ENCODE data around the gene IPO7. TPM values are rescaled to one million over a fixed set of nuclear protein-coding genes. Genes with fewer than 3 reads are reported as not detected.
A peak's percentile ranks its signal among the peaks of the same experiment; 100 is the strongest.

IPO7 gene
- total and polyA plus RNA-seq, 2 of the 13 experiments (the other 11 are each of a cell fraction or from before 2014, with no cell fraction given): 59.4 to 98.4 TPM

DNA sequence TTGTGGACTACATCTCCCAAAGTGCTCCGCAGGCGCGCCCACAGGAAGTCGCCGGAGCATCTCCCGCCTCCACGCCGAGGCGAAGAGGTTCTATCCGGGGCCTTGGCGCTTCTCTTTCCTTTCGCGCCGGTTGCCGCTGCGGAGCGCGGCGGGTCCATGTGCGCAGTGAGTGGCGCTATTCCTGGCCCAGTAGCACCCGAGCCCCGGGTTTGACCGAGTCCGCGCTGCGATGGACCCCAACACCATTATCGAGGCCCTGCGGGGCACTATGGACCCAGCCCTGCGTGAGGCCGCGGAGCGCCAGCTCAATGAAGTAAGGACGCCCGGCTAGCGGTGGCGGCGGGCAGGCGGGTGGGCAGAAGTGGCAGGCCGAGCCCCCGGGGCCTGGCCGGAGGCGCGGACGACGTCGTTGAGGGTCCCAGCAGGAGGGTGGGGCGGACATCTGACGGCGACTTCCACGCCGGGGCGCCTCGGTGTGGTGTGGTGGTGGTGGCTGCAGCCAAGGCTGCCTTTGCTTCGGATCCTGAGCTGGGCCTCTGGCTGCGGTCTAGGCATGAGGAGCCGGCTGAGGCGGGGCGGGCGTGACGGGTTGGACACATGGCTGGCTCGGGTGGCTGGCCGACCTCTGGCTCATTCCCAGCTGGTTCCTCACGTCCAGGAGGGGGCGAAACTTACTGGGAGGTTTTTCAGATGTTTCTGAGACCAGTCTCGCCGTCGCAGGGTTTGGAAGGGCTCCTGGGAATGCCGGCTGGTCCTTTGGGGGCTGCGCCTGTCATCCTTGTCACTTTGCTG lies at the start of gene IPO7 (continued):
- TF ChIP-seq, protein P1, sequence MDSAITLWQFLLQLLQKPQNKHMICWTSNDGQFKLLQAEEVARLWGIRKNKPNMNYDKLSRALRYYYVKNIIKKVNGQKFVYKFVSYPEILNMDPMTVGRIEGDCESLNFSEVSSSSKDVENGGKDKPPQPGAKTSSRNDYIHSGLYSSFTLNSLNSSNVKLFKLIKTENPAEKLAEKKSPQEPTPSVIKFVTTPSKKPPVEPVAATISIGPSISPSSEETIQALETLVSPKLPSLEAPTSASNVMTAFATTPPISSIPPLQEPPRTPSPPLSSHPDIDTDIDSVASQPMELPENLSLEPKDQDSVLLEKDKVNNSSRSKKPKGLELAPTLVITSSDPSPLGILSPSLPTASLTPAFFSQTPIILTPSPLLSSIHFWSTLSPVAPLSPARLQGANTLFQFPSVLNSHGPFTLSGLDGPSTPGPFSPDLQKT (CRISPR knock-in tag; IDR thresholded peaks at IDR 0.05; ENCODE audit: borderline replicate concordance): no peak
- TF ChIP-seq IRX3 (CRISPR knock-in tag; IDR thresholded peaks at IDR 0.05; ENCODE audit: borderline replicate concordance, low read depth) (peak; percentile 32; the same call in 1 of the 2 replicates), MTA3 (CRISPR knock-in tag; IDR thresholded peaks at IDR 0.05) (0 out of 2 replicates have a peak, but pooled peaks have one; percentile 4), ZNF552 (CRISPR knock-in tag; IDR thresholded peaks at IDR 0.05; ENCODE audit: borderline replicate concordance) (peak; percentile 66), CCDC6 (CRISPR knock-in tag; IDR thresholded peaks at IDR 0.05) (no peak), STAG1 (CRISPR knock-in tag; IDR thresholded peaks at IDR 0.05) (peak; percentile 15; the same call in 1 of the 2 replicates), ZNF883 (CRISPR knock-in tag; IDR thresholded peaks at IDR 0.05; ENCODE audit: not compliant biosample characterization) (peak; percentile 90), HNRNPLL (IDR thresholded peaks at IDR 0.05; ENCODE audit: low read depth, low read length, poor library complexity, severe bottlenecking) (peak; percentile 80), ZFP41 (CRISPR knock-in tag; IDR thresholded peaks at IDR 0.05; ENCODE audit: borderline replicate concordance) (peak; percentile 79; the same call in 1 of the 2 replicates), ZNF343 (CRISPR knock-in tag; IDR thresholded peaks at IDR 0.05) (peak; percentile 95), TEAD2 (CRISPR knock-in tag; IDR thresholded peaks at IDR 0.05) (0 out of 2 replicates have a peak, but pooled peaks have one; percentile 60), SIX1 (CRISPR knock-in tag; IDR thresholded peaks at IDR 0.05; ENCODE audit: borderline replicate concordance) (no peak), ZNF30 (CRISPR knock-in tag; IDR thresholded peaks at IDR 0.05) (peak; percentile 88; the same call in 1 of the 2 replicates), ZNF124 (CRISPR knock-in tag; IDR thresholded peaks at IDR 0.05) (peak; percentile 46; the same call in 1 of the 2 replicates), HDAC6 (IDR thresholded peaks at IDR 0.05; ENCODE audit: low read depth, low read length) (no peak), ZFYVE20 (CRISPR knock-in tag; IDR thresholded peaks at IDR 0.05; ENCODE audit: borderline replicate concordance, low read depth) (0 out of 2 replicates have a peak, but pooled peaks have one; percentile 33), ZNF446 (CRISPR knock-in tag; IDR thresholded peaks at IDR 0.05) (no peak), ZNF138 (CRISPR knock-in tag; IDR thresholded peaks at IDR 0.05; ENCODE audit: low read depth) (0 out of 2 replicates have a peak, but pooled peaks have one; percentile 48), POGZ (CRISPR knock-in tag; IDR thresholded peaks at IDR 0.05) (peak; percentile 72), CCAR2 (optimal IDR thresholded peaks at IDR 0.05; ENCODE audit: low read depth, low read length) (no peak)
- TF ChIP-seq, protein P2, sequence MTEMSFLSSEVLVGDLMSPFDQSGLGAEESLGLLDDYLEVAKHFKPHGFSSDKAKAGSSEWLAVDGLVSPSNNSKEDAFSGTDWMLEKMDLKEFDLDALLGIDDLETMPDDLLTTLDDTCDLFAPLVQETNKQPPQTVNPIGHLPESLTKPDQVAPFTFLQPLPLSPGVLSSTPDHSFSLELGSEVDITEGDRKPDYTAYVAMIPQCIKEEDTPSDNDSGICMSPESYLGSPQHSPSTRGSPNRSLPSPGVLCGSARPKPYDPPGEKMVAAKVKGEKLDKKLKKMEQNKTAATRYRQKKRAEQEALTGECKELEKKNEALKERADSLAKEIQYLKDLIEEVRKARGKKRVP (CRISPR knock-in tag; IDR thresholded peaks at IDR 0.05): no peak
- TF ChIP-seq, protein P3, sequence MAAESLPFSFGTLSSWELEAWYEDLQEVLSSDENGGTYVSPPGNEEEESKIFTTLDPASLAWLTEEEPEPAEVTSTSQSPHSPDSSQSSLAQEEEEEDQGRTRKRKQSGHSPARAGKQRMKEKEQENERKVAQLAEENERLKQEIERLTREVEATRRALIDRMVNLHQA (CRISPR knock-in tag; IDR thresholded peaks at IDR 0.05): no peak
- TF ChIP-seq, protein P4, sequence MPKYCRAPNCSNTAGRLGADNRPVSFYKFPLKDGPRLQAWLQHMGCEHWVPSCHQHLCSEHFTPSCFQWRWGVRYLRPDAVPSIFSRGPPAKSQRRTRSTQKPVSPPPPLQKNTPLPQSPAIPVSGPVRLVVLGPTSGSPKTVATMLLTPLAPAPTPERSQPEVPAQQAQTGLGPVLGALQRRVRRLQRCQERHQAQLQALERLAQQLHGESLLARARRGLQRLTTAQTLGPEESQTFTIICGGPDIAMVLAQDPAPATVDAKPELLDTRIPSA (CRISPR knock-in tag; IDR thresholded peaks at IDR 0.05; ENCODE audit: borderline replicate concordance): peak; percentile 90; the same call in 1 of the 2 replicates
- TF ChIP-seq, protein P5, sequence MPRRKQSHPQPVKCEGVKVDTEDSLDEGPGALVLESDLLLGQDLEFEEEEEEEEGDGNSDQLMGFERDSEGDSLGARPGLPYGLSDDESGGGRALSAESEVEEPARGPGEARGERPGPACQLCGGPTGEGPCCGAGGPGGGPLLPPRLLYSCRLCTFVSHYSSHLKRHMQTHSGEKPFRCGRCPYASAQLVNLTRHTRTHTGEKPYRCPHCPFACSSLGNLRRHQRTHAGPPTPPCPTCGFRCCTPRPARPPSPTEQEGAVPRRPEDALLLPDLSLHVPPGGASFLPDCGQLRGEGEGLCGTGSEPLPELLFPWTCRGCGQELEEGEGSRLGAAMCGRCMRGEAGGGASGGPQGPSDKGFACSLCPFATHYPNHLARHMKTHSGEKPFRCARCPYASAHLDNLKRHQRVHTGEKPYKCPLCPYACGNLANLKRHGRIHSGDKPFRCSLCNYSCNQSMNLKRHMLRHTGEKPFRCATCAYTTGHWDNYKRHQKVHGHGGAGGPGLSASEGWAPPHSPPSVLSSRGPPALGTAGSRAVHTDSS (CRISPR knock-in tag; conservative IDR thresholded peaks at IDR 0.05): no peak

Measured in HepG2 (cell line).